HG03280 (cell line): ENCODE measurements around the gene DNAH2.
"Not testable (repeated sequence)": the region's sequence is repeated elsewhere in the genome, so short reads cannot be mapped to it uniquely, and the experiment has no call there.

Experiments
- ATAC-seq: cut with Tn5 transposase; IDR thresholded peaks from one replicate; pipeline ENCODE4 v1.9.1; 2021; ENCODE audit warnings: mild to moderate bottlenecking, moderate library complexity; ENCODE audit not compliant: unreplicated experiment

DNAH2 gene

DNA sequence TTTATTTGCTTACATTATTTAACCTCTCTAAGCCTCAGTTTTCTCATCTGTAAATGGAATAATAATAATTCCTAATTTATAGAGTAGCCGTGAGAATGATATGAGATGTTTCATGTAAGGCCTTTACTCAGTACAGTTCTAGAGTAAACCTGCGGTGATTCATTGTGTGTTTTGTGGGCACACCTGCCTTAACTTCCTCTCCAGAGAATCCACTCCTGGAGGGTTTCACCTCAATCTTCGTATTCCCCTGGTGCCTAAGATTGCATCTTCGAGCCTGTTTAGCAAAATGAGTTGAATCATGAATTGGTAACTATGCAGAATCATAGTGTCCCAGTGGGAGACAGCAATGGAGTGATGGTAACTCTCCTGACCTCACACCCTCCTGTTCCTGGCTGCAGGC lies 52.3 kb downstream of the DNAH2 start:
- ATAC-seq: no peak

DNA sequence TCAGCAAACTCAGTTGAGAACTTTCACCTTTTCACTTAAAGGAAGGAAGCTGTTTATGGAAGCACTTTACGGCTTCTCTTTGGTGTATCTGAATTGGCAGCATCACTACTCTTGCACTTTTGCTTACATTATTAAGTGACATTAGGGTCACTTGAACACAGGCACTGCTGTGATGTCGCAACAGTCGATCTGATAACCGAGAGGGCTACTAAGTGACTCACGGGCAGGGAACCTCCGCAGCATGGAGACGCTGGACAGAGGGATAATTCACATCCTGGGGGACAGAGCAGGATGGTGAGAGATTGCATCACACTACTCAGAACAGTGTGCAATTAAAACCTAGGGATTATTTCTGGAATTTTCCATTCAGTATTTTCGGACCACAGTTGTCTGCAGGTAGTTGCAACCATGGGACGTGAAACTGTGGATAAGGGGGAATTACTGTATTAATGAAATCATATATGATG lies 56.5 kb downstream of the DNAH2 start:
- ATAC-seq: no peak

DNA sequence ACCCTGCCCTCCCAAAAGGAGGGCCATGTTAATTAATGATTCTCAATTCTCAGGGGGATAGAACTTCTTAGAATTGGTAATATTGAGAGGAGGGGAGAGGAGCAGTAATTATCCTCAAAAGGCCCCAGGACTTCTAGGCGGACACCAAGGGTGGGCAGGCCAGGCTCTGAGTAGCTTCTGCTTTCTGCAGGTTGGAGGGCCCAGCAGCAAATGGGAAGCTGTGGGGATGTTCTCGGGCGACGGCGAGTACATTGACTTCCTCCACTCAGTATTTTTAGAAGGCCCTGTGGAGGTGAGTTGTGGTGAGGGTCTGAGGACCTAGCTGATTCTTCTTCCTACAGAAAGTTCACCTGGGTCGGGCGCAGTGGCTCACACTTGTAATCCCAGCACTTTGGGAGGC lies 57.5 kb downstream of the DNAH2 start:
- ATAC-seq: no peak

DNA sequence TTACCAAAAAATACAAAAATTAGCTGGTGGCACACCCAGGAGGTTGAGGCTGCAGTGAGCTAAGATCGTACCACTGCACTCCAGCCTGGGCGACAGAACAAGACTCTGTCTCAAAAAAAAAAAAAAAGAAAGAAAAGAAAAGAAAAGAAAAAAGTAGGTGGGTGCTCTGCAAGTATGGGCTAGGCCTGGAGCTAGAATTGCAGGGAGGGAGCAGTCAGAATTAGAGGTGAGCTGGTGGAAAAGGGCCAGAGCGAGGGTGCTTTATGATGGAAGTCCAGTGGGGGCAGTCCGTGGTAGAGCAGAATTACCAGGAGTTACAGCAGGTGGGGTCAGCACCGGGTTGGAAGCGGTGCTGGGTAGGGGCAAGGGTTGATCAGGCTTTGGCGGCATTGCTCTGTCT lies 59.5 kb downstream of the DNAH2 start:
- ATAC-seq: no peak

GRCh38 chr17:7780736-7781135 lies 63.2 kb downstream of the DNAH2 start:
- no peak for ATAC-seq

GRCh38 chr17:7781429-7781828 lies 63.9 kb downstream of the DNAH2 start:
- ATAC-seq: no peak

- ATAC-seq: no peak
These were observed 64.7 kb downstream of the DNAH2 start for GRCh38 chr17:7782240-7782639.

- ATAC-seq: no peak
These were observed 69.3 kb downstream of the DNAH2 start for GRCh38 chr17:7786866-7787265.

DNA sequence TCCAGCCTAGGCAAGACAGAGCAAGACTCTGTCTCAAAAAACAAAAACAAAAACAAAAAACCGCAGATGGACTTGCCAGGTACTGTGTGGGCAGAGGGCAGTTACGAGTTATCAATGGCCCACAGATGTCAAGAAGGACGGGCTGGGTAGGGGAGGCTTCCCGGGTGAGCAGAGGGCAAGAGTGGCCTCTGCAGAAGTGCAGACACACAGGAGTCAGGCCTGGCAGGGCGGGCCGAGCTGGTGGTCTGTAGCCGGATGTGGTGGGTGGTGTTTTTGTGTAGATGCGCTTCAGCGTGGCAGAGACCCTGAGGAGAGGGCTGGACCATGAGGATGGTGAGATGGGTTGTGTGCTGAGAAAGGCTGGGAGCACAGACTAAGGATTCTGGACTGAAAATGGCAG lies 71.6 kb downstream of the DNAH2 start:
- ATAC-seq: no peak

DNA sequence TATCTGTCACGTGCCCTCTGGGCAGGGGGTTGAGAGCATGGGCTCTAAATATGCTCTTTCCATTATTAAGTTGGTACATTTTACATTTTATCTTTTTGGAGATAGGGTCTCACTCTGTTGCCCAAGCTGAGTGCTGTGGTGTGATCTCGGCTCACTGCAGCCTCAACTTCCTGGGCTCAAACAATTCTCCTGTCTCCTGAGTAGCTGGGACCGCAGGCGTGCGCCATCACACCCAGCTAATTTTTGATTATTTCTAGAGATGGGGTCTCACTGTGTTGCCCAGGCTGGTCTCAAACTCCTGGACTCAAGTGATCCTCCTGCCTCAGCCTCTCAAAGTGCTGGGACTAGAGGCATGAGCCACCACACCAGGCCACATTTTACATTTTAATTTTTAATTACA lies 72.6 kb downstream of the DNAH2 start:
- no peak for ATAC-seq

- ATAC-seq: no peak
These were observed 75.1 kb downstream of the DNAH2 start for GRCh38 chr17:7792611-7793010.

DNA sequence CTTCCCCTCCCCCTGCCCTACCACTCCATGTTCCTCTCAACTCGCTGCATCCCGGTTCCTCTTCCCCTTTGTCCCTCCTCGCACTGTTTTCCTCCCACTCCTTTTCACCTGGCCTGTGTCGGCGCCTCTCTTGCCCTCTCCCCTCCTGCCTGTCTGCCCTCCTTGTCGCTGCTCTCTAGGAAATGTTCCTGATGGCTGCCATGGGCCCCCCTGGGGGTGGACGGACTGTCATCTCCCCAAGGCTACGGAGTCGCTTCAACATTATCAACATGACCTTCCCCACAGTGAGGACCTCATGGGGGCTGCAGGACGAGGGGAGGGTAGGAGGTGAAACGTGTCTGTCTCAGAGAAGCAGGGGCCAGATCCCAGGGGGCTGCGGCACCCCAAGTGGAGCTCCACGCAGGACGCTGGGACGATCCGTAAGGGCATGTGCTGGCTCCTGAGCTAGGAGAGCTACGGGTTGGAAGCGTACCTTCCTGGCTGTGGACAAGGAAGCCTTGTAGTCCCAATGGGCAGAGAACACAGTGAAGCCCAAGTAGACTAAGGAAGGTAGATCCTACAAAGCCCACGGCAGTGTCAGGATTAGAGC lies 76.6 kb downstream of the DNAH2 start:
- no peak for ATAC-seq

DNA sequence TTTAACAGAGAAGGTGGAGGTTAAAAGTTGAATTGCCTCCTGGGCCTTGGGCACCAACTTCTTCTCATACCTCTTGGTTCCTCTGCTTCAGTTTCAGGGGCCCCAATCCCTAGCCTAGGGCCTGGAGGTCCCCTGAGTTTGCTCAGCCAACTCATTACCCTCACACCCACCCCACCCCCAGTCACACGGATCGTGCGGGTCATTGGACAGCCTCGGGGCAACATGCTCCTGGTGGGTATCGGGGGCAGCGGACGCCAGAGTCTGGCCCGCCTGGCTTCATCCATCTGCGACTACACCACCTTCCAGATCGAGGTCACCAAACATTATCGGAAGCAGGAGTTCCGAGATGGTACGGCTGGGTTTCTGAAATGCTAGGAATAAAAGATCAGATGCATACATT lies 80.4 kb downstream of the DNAH2 start:
- ATAC-seq: no peak

DNA sequence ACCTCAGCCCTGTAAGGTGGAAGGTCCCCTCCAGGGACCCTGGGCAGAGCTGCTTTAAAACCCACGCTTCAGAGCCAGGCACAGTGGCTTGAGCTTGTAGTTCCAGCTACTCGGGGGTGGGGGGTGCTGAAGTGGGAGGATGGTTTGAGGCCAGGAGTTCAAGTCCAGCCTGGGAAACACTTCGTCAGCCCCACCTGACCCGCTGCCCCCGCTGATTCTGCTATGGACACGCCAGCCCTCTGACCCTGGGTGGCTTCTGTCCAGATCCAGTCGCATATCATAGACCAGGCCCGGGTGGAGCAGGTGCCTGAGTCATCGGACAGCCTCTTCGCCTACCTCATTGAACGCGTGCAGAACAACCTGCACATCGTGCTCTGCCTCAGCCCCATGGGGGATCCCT lies 81.3 kb downstream of the DNAH2 start:
- ATAC-seq: no peak

- ATAC-seq: no peak
These were observed 86.4 kb downstream of the DNAH2 start for GRCh38 chr17:7803981-7804380.

DNA sequence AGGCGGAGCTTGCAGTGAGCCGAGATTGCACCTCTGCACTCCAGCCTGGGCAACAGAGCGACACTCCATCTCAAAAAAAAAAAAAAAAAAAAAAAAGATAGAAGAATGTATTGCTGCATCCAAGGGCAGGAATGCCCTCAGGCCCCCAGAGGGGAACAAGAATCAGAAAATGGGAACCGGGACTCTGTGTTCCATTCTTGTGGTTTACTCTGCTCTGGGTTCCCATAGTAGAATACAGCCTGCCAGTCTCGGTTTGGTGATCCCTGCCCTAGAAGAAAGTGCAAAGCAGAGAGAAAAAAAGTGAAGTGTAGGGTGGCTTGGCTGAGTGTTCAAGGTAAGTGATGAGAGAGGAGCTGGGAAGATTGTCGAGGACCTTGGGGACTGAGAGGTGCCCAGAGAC lies 89.0 kb downstream of the DNAH2 start:
- ATAC-seq: no peak

DNA sequence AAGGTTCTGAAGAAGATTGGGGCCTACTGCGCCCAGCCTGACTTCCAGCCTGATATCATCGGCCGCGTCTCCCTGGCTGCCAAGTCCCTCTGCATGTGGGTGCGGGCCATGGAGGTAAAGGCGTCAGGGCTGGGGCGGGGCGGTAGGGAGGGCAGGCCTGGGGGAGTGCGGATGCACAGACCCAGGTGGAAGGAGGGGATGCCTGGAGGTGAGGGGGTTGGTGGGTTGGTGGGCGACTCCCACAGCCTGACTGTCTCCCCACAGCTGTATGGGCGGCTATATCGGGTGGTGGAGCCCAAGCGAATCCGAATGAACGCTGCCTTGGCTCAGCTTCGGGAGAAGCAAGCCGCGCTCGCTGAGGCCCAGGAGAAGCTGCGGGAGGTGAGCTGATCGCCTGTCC lies 89.7 kb downstream of the DNAH2 start:
- ATAC-seq: no peak

DNA sequence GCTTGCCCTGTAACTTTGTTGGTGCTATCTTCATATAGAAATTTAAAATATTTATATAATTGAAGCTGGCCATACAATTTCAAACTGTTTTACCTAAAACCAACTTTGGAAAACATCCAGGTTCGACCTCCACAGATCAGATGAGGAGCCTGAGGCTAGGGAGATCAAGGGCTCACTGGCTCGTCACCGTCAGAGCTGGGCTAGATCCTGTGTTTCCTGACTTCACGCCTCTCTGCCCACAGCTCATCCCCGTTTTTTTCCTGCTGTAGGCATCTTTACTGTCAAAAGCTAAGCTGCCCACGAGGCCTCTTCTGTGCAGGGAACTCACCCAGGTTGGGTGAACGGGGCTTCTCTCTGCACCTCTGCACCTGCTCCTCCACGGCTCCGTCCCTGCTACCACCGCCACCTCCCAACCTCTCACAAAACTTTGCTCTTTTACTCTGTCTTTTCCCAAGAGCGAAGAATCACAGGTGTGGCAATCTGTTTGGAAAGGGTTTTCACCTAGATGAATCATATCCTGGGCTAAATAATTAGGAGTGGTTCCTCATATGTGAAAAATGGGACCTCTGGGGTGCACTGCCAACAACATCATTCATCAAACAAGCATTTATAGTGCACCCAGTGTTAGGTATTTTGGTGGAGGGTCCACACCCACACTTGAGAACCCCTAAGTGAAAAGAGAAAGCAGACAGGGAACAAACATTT lies 91.7 kb downstream of the DNAH2 start:
- ATAC-seq: no peak

GRCh38 chr17:7809791-7810343 lies 92.3 kb downstream of the DNAH2 start:
- ATAC-seq: not testable (repeated sequence)

GRCh38 chr17:7811251-7811650 lies 93.7 kb downstream of the DNAH2 start:
- no peak for ATAC-seq

GRCh38 chr17:7814969-7815368 lies 97.4 kb downstream of the DNAH2 start:
- no peak for ATAC-seq

DNA sequence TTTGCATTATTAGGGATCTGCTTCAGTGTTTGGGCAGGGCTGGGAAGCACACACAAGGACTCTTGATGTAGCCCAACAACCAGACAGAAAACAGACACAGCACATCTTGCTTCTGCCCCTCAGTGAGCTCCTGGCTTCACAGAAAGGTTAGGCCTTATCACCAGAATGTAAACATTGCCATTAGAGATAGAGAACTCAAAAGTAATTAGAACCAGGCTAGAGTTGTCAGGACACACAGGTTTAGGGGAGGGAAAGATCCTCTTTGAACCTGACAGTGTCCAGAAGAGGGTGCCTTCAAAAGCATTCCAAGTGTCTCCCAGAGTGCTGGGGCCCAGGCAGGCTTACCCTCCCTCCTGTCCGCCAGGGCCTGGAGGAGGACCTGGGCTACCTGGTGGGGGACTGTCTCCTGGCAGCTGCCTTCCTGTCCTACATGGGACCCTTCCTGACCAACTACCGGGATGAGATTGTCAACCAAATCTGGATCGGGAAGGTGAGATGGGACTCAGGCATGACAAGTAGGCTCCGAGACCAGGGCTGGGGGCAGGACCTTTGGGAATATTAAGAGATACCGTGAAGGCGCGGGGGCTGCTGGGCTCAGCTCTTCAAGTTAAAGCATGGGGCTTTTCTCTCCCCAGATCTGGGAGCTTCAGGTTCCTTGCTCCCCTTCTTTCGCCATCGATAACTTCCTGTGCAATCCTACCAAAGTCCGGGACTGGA lies 99.5 kb downstream of the DNAH2 start:
- ATAC-seq: no peak
